Hippocampal formation (tissue), 2 donors: ENCODE measurements around the gene MRPL53.
"Not testable (repeated sequence)": the region's sequence is repeated elsewhere in the genome, so short reads cannot be mapped to it uniquely, and the experiment has no call there.

ENCODE experiments used
- DNase-seq, 2 donors: peaks; one replicate each; lab custom pipeline; 2025; lab: John Stamatoyannopoulos, UW

Gene MRPL53

DNA sequence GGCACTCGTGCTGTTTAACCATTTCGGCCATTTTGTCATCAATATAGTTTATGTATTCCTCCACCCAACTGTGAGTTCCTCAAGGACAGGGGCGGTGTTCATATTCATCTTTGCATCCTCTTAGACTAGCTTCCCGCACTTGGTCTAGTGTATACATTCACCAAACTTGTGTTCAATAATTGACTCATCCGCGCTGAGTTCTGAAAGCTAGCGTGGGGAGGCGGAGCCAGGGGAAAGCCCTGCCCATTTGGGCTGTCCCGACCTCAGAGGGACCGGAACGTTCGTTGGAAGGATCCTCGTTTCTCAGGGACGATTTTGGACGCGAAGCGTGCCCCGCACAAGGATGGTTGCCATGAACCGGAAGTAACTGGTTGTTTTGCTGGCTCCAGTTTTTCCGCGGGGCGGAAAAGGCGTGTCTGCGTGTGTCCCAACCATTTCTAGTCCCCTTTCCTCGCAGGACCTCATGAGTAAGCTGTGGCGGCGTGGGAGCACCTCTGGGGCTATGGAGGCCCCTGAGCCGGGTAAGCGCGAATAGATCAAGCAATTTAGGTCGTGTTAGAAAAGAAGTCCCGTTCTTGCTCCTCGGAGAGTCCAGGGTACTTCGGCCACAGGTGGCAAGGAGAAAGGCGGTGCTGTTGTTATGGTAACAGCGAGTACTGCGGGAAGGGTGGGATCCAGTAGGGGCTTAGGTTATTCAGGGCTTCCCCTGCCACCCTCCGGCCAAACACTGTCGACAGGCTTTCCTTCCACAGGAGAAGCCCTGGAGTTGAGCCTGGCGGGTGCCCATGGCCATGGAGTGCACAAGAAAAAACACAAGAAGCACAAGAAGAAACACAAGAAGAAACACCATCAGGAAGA is 17.6 kb downstream of the MRPL53 start, which contains the start of gene INO80B:
Gene INO80B (plus strand): TSS at position 434 of the 858 bp plus-strand sequence. CDS start 30 bp downstream, at position 464.
- DNase-seq = peak; percentile 96 to 98

GRCh38 chr2:74450570-74451190 is 21.8 kb downstream of the MRPL53 start:
- DNase-seq = no peak

GRCh38 chr2:74448771-74449170 is 23.7 kb downstream of the MRPL53 start:
- DNase-seq = no peak

- no peak for DNase-seq
Measured at GRCh38 chr2:74447230-74447999, 25.1 kb downstream of the MRPL53 start.

DNA sequence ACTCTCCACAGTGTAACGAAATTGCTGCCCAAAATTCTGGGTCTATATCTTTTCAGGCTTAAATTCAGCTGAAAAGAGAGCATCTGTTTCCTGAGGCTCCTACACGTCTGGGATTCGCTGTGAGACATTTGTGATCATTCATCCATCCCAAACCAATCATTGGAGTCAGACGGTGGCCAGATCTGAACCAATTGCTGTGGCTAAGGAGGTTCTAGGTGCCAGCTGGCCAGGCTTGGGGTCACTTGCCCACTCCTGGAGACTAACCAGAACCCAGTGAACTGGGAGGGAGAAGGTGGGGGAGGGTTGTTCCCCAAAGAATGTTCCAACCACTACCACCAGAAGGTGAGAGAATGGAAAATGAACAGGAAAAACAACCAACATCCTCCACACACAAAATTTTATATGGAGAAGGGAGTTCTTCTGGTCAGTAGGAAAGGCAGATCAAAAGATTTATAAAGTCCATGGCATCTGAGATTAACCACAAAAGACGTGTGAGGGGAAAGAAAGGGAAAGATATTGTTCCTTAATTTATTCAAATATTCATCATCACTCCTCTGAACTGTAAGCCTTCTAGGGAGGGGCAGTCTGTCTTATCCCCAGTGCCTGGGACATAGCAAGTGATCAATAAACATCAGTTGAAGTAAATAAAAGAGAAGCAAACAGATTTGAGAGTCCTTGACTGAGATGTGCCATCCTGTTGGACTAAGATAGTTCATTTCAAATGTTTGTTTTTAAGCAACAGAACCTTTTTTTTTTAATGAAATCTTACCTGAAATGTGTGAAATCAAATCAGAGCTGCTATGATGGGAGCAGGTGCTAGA is 27.8 kb downstream of the MRPL53 start:
- no peak for DNase-seq

DNA sequence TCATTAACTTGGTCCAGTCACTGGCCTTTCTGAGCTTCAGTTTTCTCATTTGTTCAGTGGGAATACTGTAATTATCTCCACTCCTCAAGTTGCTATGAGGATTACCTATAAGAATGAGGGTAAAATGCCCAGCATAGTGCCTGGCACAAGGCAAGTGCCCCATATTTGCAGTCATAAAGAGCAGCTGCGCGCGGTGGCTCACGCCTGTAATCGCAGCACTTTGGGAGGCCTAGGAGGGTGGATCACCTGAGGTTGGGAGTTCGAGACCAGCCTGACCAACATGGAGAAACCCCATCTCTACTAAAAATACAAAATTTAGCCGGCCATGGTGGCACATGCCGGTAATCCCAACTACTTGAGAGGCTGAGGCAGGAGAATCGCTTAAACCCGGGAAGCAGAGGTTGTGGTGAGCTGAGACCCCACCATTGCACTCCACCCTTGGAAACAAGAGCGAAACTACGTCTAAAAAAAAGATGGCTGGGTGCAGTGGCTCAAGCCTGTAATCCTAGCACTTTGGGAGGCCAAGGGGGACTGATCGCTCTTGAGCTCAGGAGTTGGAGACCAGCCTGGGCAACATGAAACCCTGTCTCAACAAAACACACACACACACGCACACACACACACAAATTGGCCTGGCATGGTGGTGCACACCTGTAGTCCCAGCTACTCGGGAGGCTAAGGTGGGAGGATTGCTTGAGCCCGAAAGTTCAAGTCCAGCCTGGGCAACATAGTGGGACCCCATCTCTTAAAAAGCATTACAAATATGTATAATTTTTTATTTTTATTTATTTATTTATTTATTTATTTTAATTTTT is 29.8 kb downstream of the MRPL53 start:
- DNase-seq = not testable (repeated sequence)

- peak in 1 of 2 donors; percentile 18 for DNase-seq
Measured at GRCh38 chr2:74441690-74442482, 30.6 kb downstream of the MRPL53 start, which contains the start of gene RTKN. TSS of gene RTKN (minus strand) at chr2:74441937. CDS start at chr2:74441816, 121 bp downstream.

DNA sequence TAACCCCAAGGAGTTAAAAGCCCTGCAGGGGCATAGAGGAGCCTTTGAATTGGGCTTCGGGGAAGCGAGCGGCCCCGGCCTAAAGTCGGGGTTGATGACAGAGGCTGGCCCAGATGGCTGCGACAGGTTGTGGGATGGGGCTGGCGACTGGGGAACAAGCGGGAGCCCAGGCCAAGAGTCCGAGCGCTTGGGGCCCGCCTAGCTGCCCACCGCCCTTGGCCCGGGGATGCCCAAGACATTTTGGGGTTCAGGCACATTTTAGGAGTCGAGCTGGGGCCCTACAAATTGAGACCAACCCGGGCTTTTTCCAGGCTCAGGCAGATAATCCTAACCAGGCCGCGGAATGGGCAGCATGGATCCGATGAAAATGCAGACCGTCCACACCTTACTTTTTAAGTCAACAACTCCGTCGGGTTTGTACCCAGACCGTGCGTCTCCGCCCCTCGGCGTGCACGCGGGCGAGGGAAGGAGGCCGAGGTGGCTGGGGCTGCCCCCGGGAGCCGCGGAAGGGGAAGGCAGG is 31.2 kb downstream of the MRPL53 start:
- DNase-seq = peak in 1 of 2 donors; percentile 53

- DNase-seq = peak; percentile 89 to 95
Measured at GRCh38 chr2:74440378-74441169, 31.9 kb downstream of the MRPL53 start.

- DNase-seq = peak; percentile 94
Measured at GRCh38 chr2:74439803-74440377, 32.6 kb downstream of the MRPL53 start.

DNA sequence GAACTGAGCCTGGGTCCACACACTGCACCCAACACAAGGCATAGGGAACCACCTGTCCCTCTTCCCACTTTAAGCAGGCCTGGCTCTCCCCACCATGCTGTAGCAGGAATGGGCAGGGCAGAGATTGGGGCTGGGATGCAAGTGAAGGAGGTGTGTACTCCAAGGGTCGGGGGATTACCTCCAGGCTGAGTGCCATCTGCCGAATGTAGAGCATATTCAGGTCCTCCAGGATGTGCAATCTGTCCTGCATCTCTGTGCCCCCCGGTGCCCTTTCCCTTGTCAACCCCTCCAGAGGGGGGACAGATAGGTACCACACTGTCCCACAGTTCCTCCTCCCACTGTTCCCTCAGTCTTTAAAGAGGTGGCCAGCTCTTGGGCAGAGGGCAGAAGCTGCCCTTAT is 33.1 kb downstream of the MRPL53 start:
- no peak for DNase-seq

DNA sequence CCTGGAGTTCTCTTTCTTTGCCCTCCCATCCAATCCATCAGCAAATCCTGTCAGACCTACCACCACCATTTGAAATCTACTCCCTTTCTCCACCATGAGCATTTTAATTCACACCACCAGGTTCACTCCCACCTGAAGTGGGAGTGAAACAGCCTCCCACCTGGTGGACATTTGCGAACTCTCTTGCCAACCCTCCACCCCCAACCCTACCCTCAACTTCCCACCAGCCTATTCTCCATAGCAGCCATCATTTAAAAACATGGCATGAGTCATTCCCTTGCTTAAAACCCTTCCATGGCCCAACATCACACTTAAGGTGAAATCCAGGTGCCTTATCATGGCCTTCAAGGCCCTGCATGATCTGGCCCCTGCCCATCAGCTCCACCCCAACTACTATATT is 34.2 kb downstream of the MRPL53 start:
- no peak for DNase-seq

GRCh38 chr2:74436848-74437695 is 35.4 kb downstream of the MRPL53 start:
- no peak for DNase-seq

- no peak for DNase-seq
Measured at GRCh38 chr2:74436111-74436805, 36.2 kb downstream of the MRPL53 start.

DNA sequence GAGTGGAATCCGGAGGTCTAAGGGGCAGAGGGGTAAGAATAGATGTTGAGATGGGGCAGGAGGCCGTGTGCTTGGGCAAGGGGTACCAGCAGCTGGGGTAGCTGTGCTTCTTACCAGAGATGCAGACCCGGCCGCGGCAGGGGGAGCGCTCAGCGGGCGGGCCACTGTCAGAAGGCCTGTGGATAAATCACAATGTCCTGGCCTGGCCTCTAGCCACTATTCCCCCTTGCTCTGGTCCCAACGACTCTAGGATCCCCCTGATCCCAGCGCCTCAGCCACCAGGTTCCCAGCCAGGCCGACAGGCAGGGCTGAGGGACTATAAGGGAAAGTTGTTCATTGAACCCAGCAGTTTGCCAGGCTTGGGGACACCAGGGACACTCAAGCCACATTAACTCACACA is 42.0 kb downstream of the MRPL53 start:
- DNase-seq = no peak
